ENCODE results near the gene BATF.

BATF gene

DNA sequence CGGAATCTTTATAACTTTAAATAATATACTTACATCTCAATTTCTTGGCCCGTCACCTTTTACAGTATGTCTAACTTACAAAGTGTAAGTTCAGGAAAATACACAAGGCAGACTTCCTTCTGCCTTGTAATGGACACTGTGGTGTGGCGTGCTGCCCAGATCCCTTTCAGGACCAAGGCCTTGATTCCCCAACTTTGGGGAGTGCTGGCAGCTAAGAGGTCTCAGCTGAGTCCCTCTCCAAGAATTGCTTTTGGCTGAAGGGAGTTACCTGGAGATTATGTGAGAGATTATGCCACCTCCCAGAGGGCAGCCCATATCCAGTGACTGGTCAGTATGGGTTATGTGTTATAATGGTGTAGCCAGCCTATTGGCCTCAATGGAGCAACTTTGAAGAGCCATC is 21.2 kb upstream of the BATF start:
- no peak for DNase-seq

GRCh38 chr14:75504411-75504810 is 17.9 kb upstream of the BATF start:
- DNase-seq, result no peak

DNA sequence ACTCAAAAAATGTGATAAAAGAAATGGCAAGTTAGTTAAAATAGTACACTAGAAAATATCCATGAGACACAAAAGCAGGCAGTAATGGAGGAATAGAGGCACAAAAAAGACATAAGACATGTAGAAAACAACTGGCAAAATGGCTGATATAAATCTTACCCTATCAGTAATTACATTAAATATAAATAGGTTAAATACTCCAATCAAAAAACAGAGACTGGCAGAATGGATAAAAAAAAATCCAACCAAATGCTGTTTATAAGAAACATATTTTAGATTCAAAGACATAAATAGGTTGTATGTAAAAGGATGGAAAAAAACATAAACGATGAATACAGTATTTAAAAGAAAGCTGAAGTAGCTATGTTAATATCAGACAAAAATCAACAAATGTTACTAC is 15.3 kb upstream of the BATF start:
- DNase-seq, result no peak

- no peak for DNase-seq
Measured at GRCh38 chr14:75510547-75510946, 11.7 kb upstream of the BATF start.

DNA sequence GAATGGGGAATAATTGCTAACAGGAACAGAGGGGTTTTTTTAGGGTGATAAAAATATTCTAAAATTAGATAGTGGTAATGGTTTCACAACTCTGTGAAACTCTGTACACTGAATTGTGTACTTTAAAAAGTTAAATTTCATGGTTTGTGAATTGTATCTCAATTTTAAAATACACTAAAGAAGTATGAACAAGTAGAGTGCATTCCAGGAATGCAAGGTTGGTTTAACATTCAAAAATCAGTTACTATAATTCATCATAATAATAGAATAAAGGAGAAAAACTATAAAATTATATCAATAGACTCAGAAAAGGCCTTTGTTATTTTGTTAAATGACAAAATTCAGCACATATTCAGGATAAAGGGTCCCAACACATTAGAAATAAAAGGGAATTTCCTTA is 11.1 kb upstream of the BATF start:
- no peak for DNase-seq

DNA sequence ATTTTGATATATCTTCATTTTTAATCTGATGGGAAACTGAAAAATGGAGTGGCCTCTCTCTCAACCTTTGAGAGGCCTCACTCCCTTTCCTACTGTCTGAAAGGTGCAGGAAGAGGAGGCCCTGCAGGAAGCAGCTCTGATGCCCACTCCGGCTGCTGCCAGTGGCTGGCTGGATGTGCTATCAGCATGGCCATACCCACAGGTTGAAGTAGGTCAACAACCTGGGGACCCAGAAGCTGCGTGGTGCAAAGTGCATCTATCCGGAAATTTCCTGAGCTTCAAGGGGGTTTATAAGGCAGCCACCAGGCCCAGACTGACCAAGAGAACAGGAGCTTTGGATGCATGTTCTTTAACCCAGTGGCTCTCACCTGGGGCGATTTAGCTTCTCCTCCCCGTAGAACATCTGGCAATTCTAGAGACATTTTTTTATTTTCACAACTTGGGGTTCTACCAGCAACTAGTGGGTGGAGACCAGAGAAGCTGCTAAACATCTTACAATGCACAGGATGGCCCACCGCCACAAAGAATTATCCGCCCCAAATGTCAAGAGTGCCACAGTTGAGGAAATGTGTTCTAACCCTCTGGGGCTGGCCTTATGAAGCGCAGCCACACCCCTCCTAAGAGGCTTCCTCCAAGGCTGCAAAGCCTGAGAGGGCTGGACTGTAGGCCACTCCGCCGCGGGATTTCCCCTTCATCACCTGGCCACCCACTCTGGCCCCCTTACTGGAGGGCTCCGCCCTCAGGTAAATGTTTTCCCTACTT is 8.2 kb upstream of the BATF start:
- DNase-seq, result no peak

- no peak for DNase-seq
Measured at GRCh38 chr14:75514673-75515628, 7.3 kb upstream of the BATF start.

DNA sequence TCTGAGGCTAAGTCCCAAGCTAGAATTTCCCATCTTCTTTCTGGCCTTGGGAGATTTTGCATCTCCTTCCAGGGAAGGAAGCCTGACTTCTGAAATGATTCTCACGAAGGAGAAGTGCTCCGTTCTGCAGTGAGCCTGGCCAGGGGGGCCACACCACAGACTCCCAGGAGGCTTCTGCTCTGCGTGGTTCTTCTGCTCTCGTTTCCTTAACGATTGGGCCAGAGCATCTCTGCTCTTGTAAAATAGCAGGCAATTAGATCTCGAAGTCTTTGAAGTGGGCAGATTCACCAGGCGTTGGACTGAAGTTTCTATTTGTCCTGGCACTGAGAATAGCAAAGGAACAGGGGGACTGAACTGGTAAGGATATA is 6.7 kb upstream of the BATF start:
- no peak for DNase-seq

DNA sequence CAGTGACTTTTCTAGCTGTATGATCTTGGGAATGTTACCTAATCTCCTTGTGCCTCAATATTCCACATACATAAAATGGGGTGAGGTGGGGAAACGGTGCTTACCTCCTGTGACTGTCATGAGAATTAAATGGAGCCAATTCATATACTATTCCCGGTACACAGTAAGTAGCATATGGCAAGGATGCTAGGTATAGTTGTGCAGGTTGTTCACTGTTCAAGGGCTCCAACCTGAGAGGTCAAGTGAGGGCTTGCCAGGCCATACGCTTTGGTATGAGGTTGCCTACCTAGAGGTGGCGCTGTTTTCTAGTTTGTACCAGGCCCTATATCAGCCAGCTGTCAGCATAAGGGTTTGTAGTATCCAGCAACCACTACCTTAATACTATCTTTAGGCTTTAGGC is 3.6 kb upstream of the BATF start:
- DNase-seq, result no peak

- DNase-seq, result no peak
Measured at GRCh38 chr14:75519394-75519793, 2.9 kb upstream of the BATF start.

DNA sequence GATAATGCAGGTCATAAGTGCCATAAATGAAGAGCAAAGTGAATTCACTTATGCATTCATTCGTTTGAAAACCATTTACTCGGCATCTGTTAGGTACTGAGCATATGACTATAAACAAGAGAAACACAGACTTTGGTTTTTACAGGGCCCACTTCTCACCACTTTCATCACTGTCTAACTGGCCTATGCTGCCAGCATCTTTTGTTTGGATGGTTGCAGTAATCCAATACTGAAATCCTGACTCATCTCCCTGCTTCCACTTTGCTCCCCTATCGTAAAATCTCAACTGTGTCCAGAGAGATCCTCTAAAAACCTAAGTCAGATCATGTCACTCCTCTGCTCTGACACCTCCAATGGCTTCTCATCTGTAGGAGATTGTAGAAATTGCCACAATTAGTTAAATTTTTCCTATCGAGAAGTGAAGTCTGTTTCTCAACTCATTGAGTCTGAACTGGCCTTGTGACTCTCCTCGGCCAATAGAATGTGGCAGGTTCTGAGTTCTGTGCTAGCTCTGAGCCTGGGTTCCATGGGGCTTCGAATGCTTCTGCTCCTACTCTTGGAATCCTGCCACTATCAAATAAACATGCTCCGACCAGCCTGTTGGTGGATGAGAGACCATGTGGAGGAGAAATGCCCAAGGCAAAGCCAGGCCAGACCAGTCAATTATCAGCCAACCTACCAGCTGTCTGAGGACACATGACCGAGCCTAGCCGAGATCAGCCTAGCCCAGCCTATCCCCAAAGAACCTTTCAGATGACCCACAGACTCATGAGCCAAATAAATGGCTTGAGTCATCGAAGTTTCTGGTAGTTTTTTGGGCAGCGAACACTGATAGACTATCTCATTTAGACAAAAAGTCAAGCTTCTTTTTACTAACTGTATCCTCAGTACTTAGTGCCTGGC is 2.2 kb upstream of the BATF start:
- DNase-seq, result no peak

DNA sequence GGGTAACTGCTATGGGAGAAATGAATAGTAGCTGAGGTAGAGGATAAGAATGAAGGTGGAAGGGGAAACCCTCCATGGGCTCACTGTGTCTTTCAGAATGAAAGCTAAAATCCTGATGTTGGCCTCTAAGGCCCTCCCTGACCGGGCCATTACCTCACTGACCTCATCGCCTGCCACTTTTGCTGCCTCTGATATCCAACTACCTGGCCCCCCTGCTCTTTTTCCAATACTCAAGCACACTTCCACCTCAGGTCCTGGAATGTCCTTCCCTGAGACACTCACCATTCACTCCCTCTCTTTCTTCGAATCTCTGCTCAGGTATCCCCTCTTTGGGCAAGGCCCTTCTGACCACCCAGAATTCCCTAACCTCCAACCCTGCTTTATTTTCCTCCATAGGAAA is 1.4 kb upstream of the BATF start:
- DNase-seq, result no peak

DNA sequence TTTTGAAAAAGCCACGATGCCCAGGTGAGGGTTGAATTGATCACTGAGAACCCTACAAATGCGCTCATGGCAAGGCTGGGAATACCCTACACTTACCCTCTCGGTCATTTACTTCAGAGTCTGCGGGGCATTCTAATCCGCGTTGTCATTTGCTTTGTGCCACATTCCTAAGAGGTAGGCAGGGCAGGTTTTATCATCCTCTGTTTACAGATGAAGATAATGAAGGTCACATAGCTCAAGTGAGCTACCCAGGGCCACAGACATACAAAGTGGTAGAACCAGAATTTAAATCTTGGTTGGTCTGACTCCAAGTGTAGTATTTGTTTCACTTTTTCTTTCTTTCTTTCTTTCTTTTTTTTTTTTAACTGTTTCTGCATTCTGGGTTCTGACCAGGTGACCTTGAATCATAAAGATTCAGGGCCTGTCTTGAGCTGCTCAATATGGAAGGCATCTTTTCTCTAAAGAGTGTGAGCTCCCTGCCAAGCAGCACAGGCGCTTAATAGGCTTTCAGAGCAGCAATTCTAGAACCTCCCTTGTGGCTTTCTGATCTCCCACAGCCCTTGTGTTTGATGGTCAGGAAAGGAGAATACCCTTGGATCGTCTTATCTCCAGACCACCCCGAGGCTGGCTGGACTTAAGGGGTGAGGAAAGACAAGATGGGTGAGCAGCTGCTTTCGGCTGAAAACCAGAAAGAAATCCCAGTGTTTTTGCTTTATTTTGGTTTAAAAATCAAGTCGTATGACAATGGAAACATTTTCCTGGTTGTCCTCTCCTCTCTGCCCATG is 662 bp upstream of the BATF start:
- no peak for DNase-seq

- DNase-seq, result no peak
Measured at GRCh38 chr14:75522983-75523318, 682 bp downstream of the BATF start.

GRCh38 chr14:75523771-75524171 is 1.5 kb downstream of the BATF start:
- DNase-seq, result no peak

GRCh38 chr14:75525969-75526368 is 3.7 kb downstream of the BATF start:
- no peak for DNase-seq

DNA sequence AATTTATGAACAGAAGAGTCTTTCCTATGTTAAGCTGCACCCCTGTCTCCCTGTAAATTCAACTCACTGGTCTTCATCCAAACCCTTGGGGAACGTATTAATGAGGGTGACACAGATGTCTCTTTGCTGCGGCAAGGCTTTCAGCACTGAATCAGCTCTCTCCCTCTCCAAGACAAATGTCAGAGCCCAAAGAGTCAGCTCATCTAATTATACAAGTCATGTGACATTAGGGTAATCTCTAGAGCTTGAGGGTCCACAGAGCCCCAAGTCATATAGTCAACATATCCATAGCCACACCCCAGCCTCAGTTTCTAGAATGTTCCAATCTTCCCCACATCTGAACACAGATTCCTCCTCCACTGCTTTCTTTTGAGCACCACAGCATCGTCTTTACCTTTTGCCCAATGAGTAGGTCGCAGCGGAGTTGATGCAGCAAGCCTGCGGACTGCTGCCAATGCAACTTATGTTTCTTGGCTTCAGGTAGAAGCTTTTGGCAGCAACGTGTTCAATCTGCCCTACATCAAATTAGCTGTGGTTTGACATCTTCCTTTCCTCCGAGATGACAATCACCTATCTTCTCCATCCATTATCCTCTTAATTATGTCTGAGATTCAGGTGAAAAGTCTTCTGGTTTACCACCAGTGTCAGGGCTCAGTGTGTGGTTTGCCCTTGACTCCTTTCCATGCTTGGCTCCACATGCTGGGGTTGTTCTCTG is 5.3 kb downstream of the BATF start:
- no peak for DNase-seq

DNA sequence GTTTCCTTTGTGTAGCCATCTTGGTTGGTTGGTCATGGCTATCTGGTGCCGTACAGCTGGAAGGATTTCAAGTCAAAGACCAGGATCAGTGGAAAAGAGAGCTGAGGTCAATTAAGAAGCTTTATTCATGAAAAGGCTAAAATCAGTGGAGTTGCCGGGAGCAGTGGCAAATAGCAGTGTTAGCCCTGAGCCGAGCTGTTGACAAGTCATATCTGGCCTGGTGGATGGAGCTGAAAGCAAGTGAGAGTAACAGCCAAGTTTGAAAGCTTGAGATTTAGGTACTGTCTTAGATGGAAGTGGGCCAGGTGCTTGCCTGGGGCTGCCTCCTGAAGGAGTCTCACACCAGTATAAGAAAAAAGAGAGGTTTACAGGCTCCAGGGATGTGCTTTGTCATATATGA is 9.0 kb downstream of the BATF start:
- DNase-seq, result no peak

DNA sequence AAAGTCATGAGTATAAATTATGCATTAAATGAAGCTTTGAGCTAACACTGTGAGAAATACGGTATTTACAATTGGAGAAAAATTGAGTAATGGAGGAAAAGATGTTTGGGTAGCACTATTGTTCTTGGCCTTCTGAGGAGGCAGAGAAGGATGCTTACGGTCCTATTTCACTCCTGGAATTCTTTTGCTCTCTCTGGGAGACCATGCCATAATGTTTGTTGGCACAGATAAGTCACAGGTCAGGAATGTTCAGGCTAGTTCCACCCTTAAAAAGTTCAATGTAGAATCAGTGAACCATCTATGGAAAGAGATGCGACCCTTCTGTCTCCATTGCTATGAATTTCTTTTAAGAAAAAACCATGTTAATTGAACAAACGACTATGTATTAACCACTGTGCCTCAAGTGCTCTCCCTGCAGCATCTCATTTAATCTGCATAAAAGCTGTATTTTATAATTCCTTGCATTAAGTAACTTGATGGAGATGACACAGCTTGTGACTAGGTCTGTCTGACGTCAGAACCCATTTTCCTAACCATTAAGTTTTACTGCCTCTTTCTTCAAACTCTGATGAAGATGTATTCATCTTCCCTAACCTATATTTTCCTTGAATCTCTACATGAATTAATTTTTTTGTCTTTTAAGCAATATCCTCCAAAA is 9.5 kb downstream of the BATF start:
- DNase-seq, result no peak

DNA sequence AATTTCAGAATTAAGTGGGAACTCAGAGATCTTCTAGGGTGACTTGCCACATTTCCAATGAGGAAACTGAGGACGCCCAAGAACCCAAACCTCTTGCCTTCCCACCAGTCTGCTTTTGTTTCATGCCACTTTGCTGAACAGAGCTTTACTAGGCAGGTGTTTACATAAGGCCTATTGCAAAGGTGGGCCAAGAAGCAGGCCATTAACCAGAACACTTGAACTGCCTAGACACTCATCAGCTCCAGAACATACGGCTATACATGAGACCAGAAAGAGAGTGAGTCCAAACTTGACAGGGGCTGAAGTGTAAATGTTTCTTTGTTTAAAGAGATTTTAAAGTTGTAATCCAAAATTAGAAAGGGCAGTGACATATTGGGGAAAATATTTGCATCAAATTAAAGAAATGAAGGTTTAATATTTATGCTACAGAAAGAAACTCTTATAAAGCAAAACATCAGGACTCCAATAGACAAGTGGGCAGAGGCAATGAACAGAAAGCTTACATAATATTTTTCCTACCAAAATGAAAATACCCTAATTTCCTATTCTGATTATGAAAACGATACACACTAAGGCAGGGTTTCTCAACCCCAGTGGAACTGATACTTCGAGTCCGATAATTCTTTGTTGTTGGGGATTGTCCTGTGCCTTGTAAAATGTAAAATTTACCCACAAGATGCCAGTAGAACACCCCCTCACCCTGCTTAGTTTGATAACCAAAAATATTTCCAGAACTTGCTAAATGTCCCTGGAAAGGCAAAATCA is 11.7 kb downstream of the BATF start:
- no peak for DNase-seq
